OCI-LY7 (cell line): ENCODE measurements around the gene SLC25A21. TPM values are rescaled to one million over a fixed set of nuclear protein-coding genes. Genes with fewer than 3 reads are reported as not detected.

Source experiments
- BruUV-seq: library from RNA; stranded (reverse); fragments of 400-500 nt; replicated peaks from 2 replicates; lab custom pipeline; 2021; lab: Mats Ljungman, UMichigan
- CTCF ChIA-PET: fragments of 300-600 bp; sonication (Branson Sonifier 250); formaldehyde crosslinking; loops from one replicate; lab custom pipeline; 2022; ENCODE audit warnings: antibody characterized with exemption; ENCODE audit not compliant: unreplicated experiment; lab: Charles Lee
- POLR2A ChIA-PET: fragments of 300-600 bp; sonication (Branson Sonifier 250); formaldehyde crosslinking; loops from one replicate; lab custom pipeline; 2022; ENCODE audit warnings: antibody characterized with exemption; lab: Charles Lee
- DNase-seq: peaks from one replicate; pipeline ENCODE4 v3.0.0-alpha.2; 2015; ENCODE audit warnings: low spot score
- H2AFZ ChIP-seq: fragments of 200-600 bp; sonication (generic), shearing (Covaris generic); 2 replicates; pipeline ENCODE4 v1.6.1; 2014; ENCODE audit warnings: mild to moderate bottlenecking, antibody characterized with exemption, low read length, moderate library complexity
- H3K27ac ChIP-seq: fragments of 200-600 bp; sonication (generic); 2 replicates; pipeline ENCODE4 v1.5.1; 2014; ENCODE audit warnings: mixed run types, low read depth, mild to moderate bottlenecking, moderate library complexity, low read length, inconsistent platforms; ENCODE audit not compliant: poor library complexity, severe bottlenecking
- H3K36me3 ChIP-seq: fragments of 200-600 bp; sonication (generic); 2 replicates; pipeline ENCODE4 v1.6.1; 2014; ENCODE audit warnings: mild to moderate bottlenecking, antibody characterized with exemption, low read length, moderate library complexity, mixed read lengths; ENCODE audit not compliant: insufficient read depth
- H3K4me1 ChIP-seq: fragments of 200-600 bp; sonication (generic); 2 replicates; pipeline ENCODE4 v1.5.1; 2014; ENCODE audit warnings: mild to moderate bottlenecking, low read length; ENCODE audit not compliant: insufficient read depth, poor library complexity, severe bottlenecking
- H3K4me2 ChIP-seq: fragments of 200-600 bp; sonication (generic); 2 replicates; pipeline ENCODE4 v1.6.1; 2014; ENCODE audit warnings: mild to moderate bottlenecking, low read length
- H3K4me3 ChIP-seq: fragments of 200-600 bp; sonication (generic); 2 replicates; pipeline ENCODE4 v1.5.1; 2014; ENCODE audit warnings: mild to moderate bottlenecking, low read depth, low read length; ENCODE audit not compliant: poor library complexity, severe bottlenecking
- H3K79me2 ChIP-seq: fragments of 200-600 bp; sonication (generic); 2 replicates; pipeline ENCODE4 v1.6.1; 2016; ENCODE audit warnings: low read depth, mild to moderate bottlenecking, low read length, moderate library complexity, mixed read lengths; ENCODE audit not compliant: insufficient read depth
- H3K9me2 ChIP-seq: fragments of 200-600 bp; sonication (generic); 2 replicates; pipeline ENCODE4 v1.6.1; 2016; ENCODE audit warnings: mild to moderate bottlenecking, low read length, mixed read lengths; ENCODE audit not compliant: insufficient read depth
- H3K9me3 ChIP-seq: fragments of 200-600 bp; sonication (generic); 2 replicates; pipeline ENCODE4 v1.6.1; 2014; ENCODE audit warnings: mild to moderate bottlenecking, mixed run types, low read length, mixed read lengths
- H4K20me1 ChIP-seq: fragments of 200-600 bp; sonication (generic); 2 replicates; pipeline ENCODE4 v1.6.1; 2014; ENCODE audit warnings: mild to moderate bottlenecking, antibody characterized with exemption, low read length, moderate library complexity, mixed read lengths; ENCODE audit not compliant: insufficient read depth
- CTCF ChIP-seq: fragments of 200-600 bp; sonication (generic); conservative IDR thresholded peaks from 2 replicates; pipeline ENCODE4 v1.5.1; 2014; ENCODE audit warnings: mild to moderate bottlenecking, antibody characterized with exemption, low read length, moderate library complexity, mixed read lengths
- EZH2phosphoT487 ChIP-seq: fragments of 200-600 bp; sonication (generic); IDR thresholded peaks from 2 replicates; pipeline ENCODE4 v1.6.1; 2018; ENCODE audit warnings: low read depth, borderline replicate concordance, mild to moderate bottlenecking, mixed run types, antibody characterized with exemption, low read length, moderate library complexity, mixed read lengths
- intact Hi-C: fragments of 100-400 bp; cut with micrococcal nuclease; formaldehyde crosslinking; loops from one replicate; pipeline ENCODE4 v1.10.0; 2022; ENCODE audit not compliant: unreplicated experiment
- total RNA-seq, 2 experiments: library from RNA; depleted of rRNA in 1 of 2; stranded (reverse); fragments of >200 nt in 1 of 2; shearing (Covaris generic) in 1 of 2; gene quantifications; 2 replicates each; pipeline ENCODE4 v1.2.3, GENCODE V29; 2014 to 2022

Gene SLC25A21
- total RNA-seq, 2 experiments from 2014 or later, result not detected

- BruUV-seq, result no TSS peak
- Histone ChIP-seq H3K9me2 (no peaks in the 10 kb centered on the region), H4K20me1 (no peaks in the 10 kb centered on the region), H3K4me3 (no peak overlapping the region), H3K36me3 (no peaks in the 10 kb centered on the region), H2AFZ (no peak overlapping the region), H3K9me3 (no peaks in the 10 kb centered on the region), H3K4me2 (no peak overlapping the region), H3K79me2 (no peaks in the 10 kb centered on the region), H3K27ac (no peak overlapping the region), H3K4me1 (no peaks in the 10 kb centered on the region)
- intact Hi-C loops, result no loop called here
- ChIA-PET POLR2A (interaction anchor here (0.6 to 0.8 kb wide), 4 partner anchors 10 to 1187 kb away, joined by 3 to 4 read pairs (median 4); no protein-coding TSS in a partner anchor), CTCF (no interaction called here)
- no peak for DNase-seq
- TF ChIP-seq EZH2phosphoT487 (no peak), CTCF (no peak)
These were observed 414.4 kb downstream of the SLC25A21 start for GRCh38 chr14:36757734-36758601.

- ChIA-PET POLR2A (no interaction called here), CTCF (no interaction called here)
- no peak overlapping the region for H3K27ac ChIP-seq
- no TSS peak for BruUV-seq
- H3K36me3 ChIP-seq, result no peaks in the 10 kb centered on the region
- H4K20me1 ChIP-seq, result no peaks in the 10 kb centered on the region
- H3K4me1 ChIP-seq, result no peaks in the 10 kb centered on the region
- no peak overlapping the region for H2AFZ ChIP-seq
- TF ChIP-seq EZH2phosphoT487 (no peak), CTCF (no peak)
- H3K4me2 ChIP-seq, result no peak overlapping the region
- intact Hi-C loops, result no loop called here
- H3K79me2 ChIP-seq, result no peaks in the 10 kb centered on the region
- H3K9me3 ChIP-seq, result no peaks in the 10 kb centered on the region
- DNase-seq, result no peak
- H3K9me2 ChIP-seq, result no peaks in the 10 kb centered on the region
- no peak overlapping the region for H3K4me3 ChIP-seq
These were observed 416.2 kb downstream of the SLC25A21 start for GRCh38 chr14:36756226-36756625.

- no TSS peak for BruUV-seq
- Histone ChIP-seq H3K9me3 (no peaks in the 10 kb centered on the region), H3K4me3 (no peak overlapping the region), H2AFZ (no peak overlapping the region), H3K4me1 (no peaks in the 10 kb centered on the region), H3K27ac (no peak overlapping the region), H3K79me2 (no peaks in the 10 kb centered on the region), H4K20me1 (no peaks in the 10 kb centered on the region), H3K9me2 (no peaks in the 10 kb centered on the region), H3K4me2 (no peak overlapping the region), H3K36me3 (no peaks in the 10 kb centered on the region)
- ChIA-PET CTCF (no interaction called here), POLR2A (no interaction called here)
- no peak for DNase-seq
- TF ChIP-seq CTCF (no peak), EZH2phosphoT487 (no peak)
- intact Hi-C loops, result no loop called here
These were observed 416.6 kb downstream of the SLC25A21 start for GRCh38 chr14:36755756-36756155.
